IPS-18c (cell line): ENCODE data around the gene SEC16A.

ENCODE experiments used
- H3K4me3 ChIP-seq: 2 replicates; pipeline ENCODE4 v1.7.0; 2013; ENCODE audit warnings: low read depth, mild to moderate bottlenecking, low read length, moderate library complexity; ENCODE audit not compliant: insufficient read depth
- H3K9me3 ChIP-seq: one replicate; pipeline ENCODE4 v1.6.1; 2013; ENCODE audit warnings: mild to moderate bottlenecking, low read length, moderate library complexity; ENCODE audit not compliant: control insufficient read depth, insufficient read depth

The SEC16A gene

GRCh38 chr9:136462664-136463063, 20.2 kb downstream of the SEC16A start:
- H3K4me3 ChIP-seq = no peak overlapping the region
- no peaks in the 10 kb centered on the region for H3K9me3 ChIP-seq

- Histone ChIP-seq H3K4me3 (no peak overlapping the region), H3K9me3 (no peaks in the 10 kb centered on the region)
Observed at GRCh38 chr9:136460772-136461325, 22.0 kb downstream of the SEC16A start.

GRCh38 chr9:136459425-136459824, 23.4 kb downstream of the SEC16A start:
- Histone ChIP-seq H3K9me3 (no peaks in the 10 kb centered on the region), H3K4me3 (no peak overlapping the region)

GRCh38 chr9:136457326-136457725, 25.5 kb downstream of the SEC16A start:
- no peak overlapping the region for H3K4me3 ChIP-seq
- H3K9me3 ChIP-seq = no peaks in the 10 kb centered on the region

- Histone ChIP-seq H3K9me3 (no peaks in the 10 kb centered on the region), H3K4me3 (no peak overlapping the region)
Observed at GRCh38 chr9:136456258-136456657, 26.6 kb downstream of the SEC16A start.

- H3K9me3 ChIP-seq = no peaks in the 10 kb centered on the region
- H3K4me3 ChIP-seq = no peak overlapping the region
Observed at GRCh38 chr9:136455043-136456002, 27.5 kb downstream of the SEC16A start.

- H3K4me3 ChIP-seq = no peak overlapping the region
- H3K9me3 ChIP-seq = no peaks in the 10 kb centered on the region
Observed at GRCh38 chr9:136454026-136454796, 28.6 kb downstream of the SEC16A start.

GRCh38 chr9:136453326-136453725, 29.5 kb downstream of the SEC16A start:
- no peaks in the 10 kb centered on the region for H3K9me3 ChIP-seq
- H3K4me3 ChIP-seq = no peak overlapping the region

- H3K9me3 ChIP-seq = no peaks in the 10 kb centered on the region
- no peak overlapping the region for H3K4me3 ChIP-seq
Observed at GRCh38 chr9:136451221-136451877, 31.5 kb downstream of the SEC16A start.

GRCh38 chr9:136448655-136449054, 34.2 kb downstream of the SEC16A start:
- Histone ChIP-seq H3K9me3 (no peaks in the 10 kb centered on the region), H3K4me3 (no peak overlapping the region)

GRCh38 chr9:136447173-136447778, 35.6 kb downstream of the SEC16A start:
- Histone ChIP-seq H3K4me3 (no peak overlapping the region), H3K9me3 (no peaks in the 10 kb centered on the region)

- no peaks in the 10 kb centered on the region for H3K9me3 ChIP-seq
- no peak overlapping the region for H3K4me3 ChIP-seq
Observed at GRCh38 chr9:136445799-136446198, 37.0 kb downstream of the SEC16A start.

- no peaks in the 10 kb centered on the region for H3K9me3 ChIP-seq
- H3K4me3 ChIP-seq = no peak overlapping the region
Observed at GRCh38 chr9:136444102-136444501, 38.7 kb downstream of the SEC16A start.

- Histone ChIP-seq H3K9me3 (no peaks in the 10 kb centered on the region), H3K4me3 (no peak overlapping the region)
Observed at GRCh38 chr9:136443687-136444086, 39.2 kb downstream of the SEC16A start.

- Histone ChIP-seq H3K9me3 (no peaks in the 10 kb centered on the region), H3K4me3 (no peak overlapping the region)
Observed at GRCh38 chr9:136443087-136443486, 39.8 kb downstream of the SEC16A start.

GRCh38 chr9:136442265-136442664, 40.6 kb downstream of the SEC16A start:
- H3K9me3 ChIP-seq = no peaks in the 10 kb centered on the region
- no peak overlapping the region for H3K4me3 ChIP-seq

GRCh38 chr9:136441681-136442245, 41.1 kb downstream of the SEC16A start:
- Histone ChIP-seq H3K9me3 (no peaks in the 10 kb centered on the region), H3K4me3 (no peak overlapping the region)
